ENCODE results near the gene SLC25A34. TPM values are rescaled to one million over a fixed set of nuclear protein-coding genes. Genes with fewer than 3 reads are reported as not detected.

Gene SLC25A34
- total and polyA plus RNA-seq, 10 of the 15 experiments (the other 5 are each of a cell fraction or from before 2014, with no cell fraction given), result 0.02 to 1.6 (median 0.39) TPM

GRCh38 chr1:15708486-15709137 is 27.4 kb upstream of the SLC25A34 start:
- TF ChIP-seq ZNF274 (IDR thresholded peaks at IDR 0.05; ENCODE audit: insufficient read depth, insufficient read length) (no peak), HCFC1 (IDR thresholded peaks at IDR 0.05; ENCODE audit: low read length) (no peak), HSF1 (IDR thresholded peaks at IDR 0.05; ENCODE audit: low read depth, low read length) (no peak), ESRRA (IDR thresholded peaks at IDR 0.05; ENCODE audit: low read length) (no peak), RB1 (IDR thresholded peaks at IDR 0.05; ENCODE audit: borderline replicate concordance) (no peak)
- H4K20me1 ChIP-seq (ENCODE audit: control insufficient read depth, insufficient read depth), result no peaks in the 10 kb centered on the region
- no peaks in the 10 kb centered on the region for H3K4me1 ChIP-seq (ENCODE audit: control insufficient read depth, insufficient read depth, low read length)
- ATAC-seq (no peak), DNase-seq (ENCODE audit: low read depth, low spot score) (no peak), FAIRE-seq (no peak)
- H3K79me2 ChIP-seq (ENCODE audit: control insufficient read depth, insufficient read depth, low read length), result peaks cover 7% of the 10 kb centered on the region
- CTCF ChIA-PET, result no interaction called here
- WGBS (ENCODE audit: insufficient coverage, insufficient replicate concordance, low lambda C conversion rate, missing lambda C conversion rate), result 97% methylated on average over 15 of the region's 15 CpGs
- no peak overlapping the region for H3K4me2 ChIP-seq (ENCODE audit: control insufficient read depth, insufficient read depth)
- no peak overlapping the region for H3K4me3 ChIP-seq
- H3K9me3 ChIP-seq (replicated peaks; ENCODE audit: control insufficient read depth, insufficient read depth, low read length), result no peaks in the 10 kb centered on the region; the same call in 2 of the 3 replicates
- RAD21 ChIA-PET (ENCODE audit: unreplicated experiment), result no interaction called here
- H2AFZ ChIP-seq (ENCODE audit: control insufficient read depth, low read depth, low read length), result no peak overlapping the region
- H3K27ac ChIP-seq (ENCODE audit: control insufficient read depth, insufficient read depth), result no peak overlapping the region
- SMC1A ChIA-PET (ENCODE audit: uncharacterized antibody, unreplicated experiment), result interaction anchor here (1.6 to 3.8 kb wide), 3 partner anchors 12 to 82 kb away, joined by 3 to 20 read pairs (median 3); no protein-coding TSS in a partner anchor
- no peaks in the 10 kb centered on the region for H3K27me3 ChIP-seq (replicated peaks in 1 of 2; ENCODE audit: control insufficient read depth in 2 of 2, insufficient read depth in 2 of 2, low read length in 1 of 2)
- H3K36me3 ChIP-seq (ENCODE audit: control insufficient read depth in 2 of 2, insufficient read depth in 2 of 2, low read length in 1 of 2), result peaks cover 4 to 7% of the 10 kb centered on the region in 2 experiments
- H3K9ac ChIP-seq (ENCODE audit: control insufficient read depth, insufficient read depth, low read length), result no peak overlapping the region
- intact Hi-C loops (cut with micrococcal nuclease; ENCODE audit: unreplicated experiment) (no loop called here), in situ Hi-C loops (cut with MboI) (no loop called here)
- BruUV-seq (replicated peaks), result TSS peak; percentile 42
- POLR2A ChIA-PET, result interaction anchor here (0.7 to 0.9 kb wide), 2 partner anchors 11 to 25 kb away, joined by 3 read pairs; no protein-coding TSS in a partner anchor

Data from GM12878 (cell line).